Body of pancreas (tissue), 4 donors: Measurements from ENCODE around the gene JAGN1.

ENCODE experiments used
- CTCF ChIP-seq, 7 experiments: fragments of 450-650 bp in 4 of 7; fragments of 200-600 bp in 3 of 7; sonication (generic) in 3 of 7; IDR thresholded peaks; one replicate each; pipeline ENCODE4 v1.5.1; 2016 to 2019; ENCODE audit warnings: antibody characterized with exemption in 7 of 7
- POLR2A ChIP-seq, 3 donors: fragments of 450-650 bp; IDR thresholded peaks; one replicate each; pipeline ENCODE4 v1.6.1; 2016; ENCODE audit warnings: antibody characterized with exemption in 3 of 3, mild to moderate bottlenecking in 2 of 3

GRCh38 chr3:9867106-9867505 lies 23.3 kb upstream of the JAGN1 start:
- TF ChIP-seq CTCF (IDR thresholded peaks at IDR 0.05) (no peak), POLR2A (IDR thresholded peaks at IDR 0.05) (no peak)
